NCI-H2227 treated with DMSO at 0.1 percent for 48 hours (cell line): ENCODE data around the gene ABL1.

Source experiments
- DNase-seq: peaks from one replicate; lab custom pipeline; 2025; lab: John Stamatoyannopoulos, UW

ABL1 gene

DNA sequence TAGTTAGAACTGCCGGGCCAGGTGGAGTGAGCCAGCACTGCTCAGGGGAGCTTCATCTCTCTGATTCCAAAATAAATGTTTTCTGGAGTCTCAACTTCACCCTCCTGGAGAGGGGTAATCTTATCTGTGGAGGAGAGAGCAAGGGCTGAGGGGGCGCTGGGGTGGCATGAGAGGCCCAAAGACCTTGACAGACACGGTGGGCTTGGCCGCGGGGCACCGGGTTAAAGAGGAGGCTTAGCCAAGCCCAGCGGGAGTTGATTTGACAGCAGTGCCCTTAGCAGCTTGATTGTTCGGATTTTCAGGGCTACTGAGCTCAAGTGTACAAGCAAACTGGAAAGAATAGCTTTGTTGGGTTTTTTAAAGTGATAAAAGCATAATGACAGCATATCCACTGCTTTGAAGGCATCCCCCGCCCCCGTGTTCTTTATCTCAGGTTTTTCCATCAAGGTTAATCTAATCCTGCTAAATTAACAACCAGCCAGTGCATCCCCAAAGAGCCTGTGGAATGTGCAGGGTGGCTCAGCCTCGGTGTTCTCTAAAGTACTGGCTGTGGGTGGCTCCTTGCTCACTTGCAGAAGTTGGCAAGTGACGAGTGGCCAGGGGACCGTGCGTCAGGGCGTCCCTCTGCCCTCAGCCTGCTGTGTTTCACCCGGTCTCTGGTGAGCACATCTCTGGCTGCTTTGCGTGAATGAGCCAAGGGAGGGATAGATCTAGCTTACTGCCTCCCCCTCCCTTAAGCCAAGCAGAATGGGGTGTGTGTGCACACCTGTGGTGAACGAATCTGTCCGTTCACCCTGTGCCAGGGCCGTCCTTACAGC, 56.0 kb downstream of the ABL1 start:
- peak; percentile 6 for DNase-seq

DNA sequence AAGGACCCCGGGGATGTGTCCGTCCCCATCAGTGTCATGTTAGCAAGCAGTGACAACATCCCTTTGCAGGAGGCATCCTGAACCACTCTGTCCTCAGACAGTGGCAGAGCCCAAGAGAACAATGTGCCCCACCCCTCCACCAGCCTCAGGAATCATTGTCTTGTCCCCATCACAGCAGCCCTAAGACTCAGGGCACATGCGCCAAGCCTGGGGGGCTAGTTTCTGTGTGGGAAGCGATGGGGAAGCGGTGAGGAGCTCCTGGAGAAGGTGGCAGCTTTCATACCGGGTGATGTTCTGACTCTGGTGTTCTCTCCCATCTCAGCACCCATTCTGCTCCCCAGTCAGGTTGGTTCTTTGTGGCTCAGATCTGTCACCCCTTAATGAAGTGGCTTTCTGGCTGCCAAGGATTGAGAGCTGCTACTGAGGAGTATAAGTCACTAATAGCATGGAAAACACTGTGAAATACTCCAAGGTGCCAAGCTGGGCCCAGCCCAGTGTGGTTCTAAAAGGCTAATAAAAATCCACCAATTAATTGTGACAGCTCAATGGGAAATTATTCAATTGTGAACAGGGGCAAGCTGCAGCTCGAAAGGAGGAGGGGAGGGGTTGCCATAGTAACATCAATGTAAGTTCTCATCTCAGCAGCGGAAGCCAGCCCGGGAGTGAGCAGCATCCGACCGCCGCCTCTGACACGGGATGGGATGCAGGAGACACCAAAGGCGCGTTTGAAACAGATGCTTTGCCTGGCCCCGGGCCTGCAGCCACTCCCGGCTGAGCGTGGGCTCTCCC, 56.8 kb downstream of the ABL1 start:
- DNase-seq: peak; percentile 3

DNA sequence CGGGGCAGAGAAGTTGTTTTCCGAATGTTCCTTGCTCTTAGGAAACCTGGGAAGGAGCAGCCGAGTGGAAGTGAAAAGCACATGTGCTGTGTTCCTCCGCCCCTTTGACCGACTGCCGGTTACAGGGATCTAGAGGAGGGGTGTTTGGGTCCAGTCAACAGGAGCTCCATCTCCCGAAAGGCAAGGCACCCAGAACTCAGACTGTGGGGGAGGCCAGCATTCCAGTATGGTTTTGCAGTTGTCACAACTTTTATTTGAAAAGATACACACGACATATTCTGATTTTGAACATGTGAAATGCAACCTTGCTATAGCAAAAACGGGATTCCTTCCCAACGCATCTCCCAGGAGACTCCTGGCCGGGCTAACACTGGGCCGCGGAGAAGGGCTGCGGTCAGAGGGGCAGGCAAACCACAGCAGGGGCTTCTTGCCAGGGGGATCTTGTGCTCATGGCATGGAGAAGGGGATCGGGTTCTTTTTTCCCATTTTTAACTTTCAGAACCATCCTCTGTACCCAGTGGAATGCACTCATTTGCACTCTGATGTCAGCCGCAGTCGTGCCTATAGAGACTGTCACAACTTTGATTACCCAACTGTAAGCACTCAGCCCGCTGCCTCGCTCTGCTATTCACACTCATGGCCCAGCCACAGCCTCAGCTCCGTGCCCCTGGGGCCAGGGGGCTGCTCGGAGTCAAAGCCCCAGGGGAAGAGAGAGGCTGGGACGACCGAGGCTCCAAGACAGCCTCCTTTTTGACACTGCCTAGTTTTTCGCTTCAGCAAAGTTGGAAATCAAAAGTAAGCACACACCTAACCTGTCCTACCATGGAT, 57.6 kb downstream of the ABL1 start:
- no peak for DNase-seq

DNA sequence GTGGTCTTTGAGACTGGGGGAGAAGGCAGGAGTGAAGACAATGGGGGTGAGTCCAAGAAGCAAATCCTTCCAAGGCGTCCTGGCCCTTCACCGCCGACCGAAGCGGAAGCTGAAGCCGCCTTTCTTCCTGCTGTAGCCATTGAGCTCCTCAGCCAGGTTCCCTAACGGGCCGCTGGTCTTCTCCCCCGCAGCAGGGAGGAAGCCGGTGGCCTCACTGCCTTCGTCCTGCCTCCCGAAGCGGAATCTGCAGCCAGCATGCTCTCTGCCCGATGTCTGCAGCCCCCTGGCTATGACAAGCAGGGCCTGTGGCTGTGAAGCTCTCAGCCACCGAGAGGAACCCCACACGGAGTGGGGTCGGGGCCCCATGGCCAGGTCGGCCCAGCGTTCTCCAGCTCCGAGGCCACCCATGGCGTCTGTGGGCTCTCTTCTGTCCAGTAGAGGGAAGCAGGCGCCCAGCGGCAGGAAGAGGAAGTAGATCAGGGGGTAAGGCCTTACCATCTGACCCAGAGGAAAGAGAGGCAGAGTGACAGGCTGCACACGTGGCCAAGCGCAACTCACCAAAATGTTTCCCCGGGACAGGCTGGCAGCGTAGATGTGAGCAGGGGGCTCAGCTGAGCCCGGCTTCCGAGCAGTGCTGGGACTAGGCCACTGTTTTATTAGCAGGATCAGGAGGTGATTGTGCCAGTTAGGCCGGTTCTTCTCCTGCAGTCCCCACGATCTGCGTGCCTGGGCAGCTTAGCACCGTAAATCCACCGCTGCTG, 58.5 kb downstream of the ABL1 start:
- DNase-seq: no peak

DNA sequence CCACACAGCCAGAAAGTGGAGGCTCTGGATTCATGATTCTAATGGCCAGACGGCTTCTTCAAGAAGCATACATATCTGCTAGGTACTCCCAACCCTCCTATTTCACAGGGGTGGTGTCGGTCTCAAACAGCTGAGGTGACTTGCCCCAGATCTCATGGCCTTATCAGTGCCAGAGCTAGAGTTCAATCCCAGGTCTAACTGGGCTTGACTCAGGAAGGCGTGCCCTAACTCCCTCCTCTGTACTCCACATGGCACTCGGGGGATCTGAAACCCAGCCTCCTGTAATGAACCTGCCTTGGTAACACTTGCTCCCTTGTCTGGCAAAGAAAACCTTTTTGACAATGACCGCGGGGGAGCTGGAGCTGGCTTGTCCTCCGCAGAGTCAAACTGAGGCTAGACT, 59.5 kb downstream of the ABL1 start:
- no peak for DNase-seq

DNA sequence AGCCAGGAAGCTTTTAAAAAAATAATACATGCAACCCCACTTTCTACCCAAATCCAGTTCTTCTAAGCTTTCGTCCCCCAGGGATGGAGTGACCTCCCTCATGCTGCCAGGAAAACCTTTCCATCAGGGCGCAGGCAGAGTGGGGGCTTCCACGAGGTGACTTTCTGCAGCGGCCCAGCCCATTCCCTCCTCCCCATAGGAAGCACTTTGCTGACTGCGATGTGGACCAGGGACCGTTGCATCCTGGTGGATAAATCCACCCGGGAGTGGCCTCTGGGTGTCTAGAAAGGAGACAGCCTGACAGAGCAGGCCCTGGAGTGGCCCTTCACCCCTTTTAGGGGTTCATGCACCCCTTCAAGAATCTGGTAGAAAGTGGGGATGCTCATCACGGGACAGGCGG, 60.0 kb downstream of the ABL1 start:
- no peak for DNase-seq

DNA sequence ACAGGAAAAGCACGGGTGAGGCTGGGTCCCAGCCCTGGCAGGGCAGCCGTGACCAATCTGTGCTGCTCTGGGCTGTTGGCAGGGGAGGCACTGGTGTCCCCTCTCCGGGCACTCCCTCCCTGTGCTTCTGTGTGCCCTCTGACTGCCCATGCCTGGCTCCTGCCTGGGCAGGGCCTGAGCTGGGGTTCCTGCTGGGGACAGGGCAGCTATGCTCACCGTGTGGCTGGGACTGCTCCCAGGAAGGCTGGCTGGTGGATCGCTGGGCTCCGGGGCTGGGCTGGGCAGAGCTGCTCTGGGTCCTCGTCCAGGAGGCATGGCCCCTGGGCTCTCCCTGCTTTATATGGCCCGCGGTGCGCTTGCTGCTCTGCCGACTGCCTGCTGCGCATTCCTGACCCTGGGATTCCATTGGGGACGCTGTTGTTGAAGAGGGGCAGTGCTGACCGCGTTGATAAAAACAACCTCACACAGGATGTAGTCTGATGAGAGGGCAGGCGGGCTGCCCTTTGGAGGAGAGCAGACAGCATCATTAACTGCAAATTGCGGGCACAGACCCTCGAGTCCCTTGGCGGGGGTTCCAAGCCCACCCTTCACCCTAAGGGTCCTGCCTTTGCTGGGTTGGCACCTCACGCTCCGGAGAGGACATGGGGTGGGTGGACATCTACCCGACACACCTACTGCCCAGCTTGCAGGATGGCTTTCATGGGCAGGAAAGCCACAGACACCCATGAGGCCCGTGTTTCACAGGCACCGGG, 60.6 kb downstream of the ABL1 start:
- no peak for DNase-seq

DNA sequence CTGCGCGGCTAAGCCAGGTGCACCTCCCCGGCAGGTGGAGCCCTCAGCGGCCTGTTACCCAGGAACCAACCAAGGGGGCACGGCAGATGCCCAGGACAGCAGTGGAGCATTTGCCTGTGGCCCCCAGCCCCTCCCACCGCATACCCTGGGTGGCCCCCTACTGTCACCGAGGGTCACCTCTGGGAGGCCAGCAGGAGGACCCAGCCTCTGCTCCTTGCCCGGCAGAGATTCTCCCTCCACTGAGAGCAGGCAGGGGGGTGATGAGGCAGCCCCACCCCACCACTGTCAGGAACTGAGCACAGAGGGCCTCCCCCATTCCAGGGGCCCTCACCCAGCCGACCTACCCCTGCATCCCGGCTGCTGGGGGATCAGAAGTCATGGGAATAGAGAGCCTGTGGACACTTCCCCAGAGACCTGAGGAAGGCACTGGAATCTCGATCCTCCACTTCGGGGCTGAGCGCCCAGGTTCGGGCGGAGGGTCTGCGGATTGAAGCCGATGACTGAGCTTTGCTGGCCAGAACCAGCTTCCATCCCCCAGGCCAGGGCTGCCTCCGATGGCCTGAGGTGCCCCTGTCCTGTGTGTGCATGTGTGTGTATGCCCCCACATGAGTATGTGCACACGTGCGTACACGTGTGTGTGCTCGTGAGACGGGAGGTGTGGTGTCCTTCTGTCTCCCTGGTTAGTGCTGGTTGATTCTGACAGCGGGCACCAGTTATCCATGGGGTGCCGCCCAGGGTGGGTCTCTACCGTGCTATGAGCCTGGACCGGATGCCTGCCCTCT, 61.4 kb downstream of the ABL1 start, which contains the start of gene QRFP:
Gene QRFP (minus strand): TSS at position 580 of the 782 bp plus-strand sequence. CDS start 2,974 bp downstream, outside the sequence.
- no peak for DNase-seq

DNA sequence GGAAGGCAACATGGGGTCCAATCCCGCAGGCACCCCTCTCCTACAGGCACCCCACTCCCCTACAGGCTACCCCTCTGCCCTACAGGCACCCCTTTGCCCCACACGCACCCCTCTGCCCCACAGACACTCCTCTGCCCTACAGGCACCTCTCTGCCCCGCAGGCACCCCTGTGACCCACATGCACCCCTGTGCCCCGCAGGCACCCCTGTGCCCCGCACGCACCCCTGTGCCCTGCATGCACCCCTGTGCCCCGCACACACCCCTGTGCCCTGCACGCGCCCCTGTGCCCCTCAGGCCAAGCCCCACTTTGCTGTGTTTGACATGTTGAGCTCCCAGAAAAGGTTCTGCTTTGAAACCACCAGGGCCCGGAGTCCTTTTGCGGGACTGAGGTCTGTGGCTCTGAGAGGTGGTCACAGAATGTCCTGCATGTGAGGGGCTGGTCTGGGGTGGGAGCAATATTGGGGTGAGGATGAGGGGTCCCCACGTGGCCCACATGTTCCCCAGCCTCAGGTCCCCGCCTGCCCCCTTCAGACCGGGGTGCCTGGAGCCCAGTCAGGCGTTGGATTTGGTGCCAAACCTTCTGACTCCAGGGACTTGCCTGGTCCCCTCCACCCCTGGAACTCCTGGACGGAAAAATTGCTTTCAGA, 62.2 kb downstream of the ABL1 start:
- no peak for DNase-seq

DNA sequence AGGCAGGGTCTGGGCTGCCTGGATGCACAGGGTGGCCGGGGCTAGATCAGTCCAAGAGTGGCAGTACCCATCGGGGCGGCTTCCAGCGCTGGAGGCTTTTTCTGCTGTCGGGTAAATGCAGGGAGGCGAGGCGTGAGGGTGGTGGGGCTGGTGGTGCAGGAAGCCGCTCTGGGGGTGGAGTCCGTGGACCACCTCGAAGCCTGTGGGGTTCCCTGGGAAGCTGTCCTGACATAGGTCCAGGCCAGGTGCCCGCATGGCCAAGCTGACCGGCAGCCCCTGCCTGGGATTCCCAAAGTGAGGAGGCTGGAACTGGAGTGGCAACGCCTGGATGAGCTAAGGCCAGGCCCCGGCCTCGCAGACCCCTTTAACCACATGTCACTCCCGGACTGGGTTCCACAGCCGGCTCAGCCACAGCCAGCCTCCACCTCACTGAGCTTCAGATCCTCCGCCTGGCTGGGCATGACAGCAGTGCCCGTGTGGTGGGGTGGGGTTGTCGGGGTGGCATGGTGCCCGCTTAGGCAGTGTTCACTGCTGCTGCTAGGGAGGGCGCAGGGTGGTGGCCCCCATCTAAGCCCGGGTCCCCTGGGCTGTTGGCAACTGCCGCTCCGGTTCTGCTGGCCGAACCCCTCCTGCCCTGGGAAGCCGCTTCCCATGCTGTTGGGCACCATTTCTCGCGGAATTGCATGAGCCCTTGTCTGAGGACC, 62.9 kb downstream of the ABL1 start:
- no peak for DNase-seq

DNA sequence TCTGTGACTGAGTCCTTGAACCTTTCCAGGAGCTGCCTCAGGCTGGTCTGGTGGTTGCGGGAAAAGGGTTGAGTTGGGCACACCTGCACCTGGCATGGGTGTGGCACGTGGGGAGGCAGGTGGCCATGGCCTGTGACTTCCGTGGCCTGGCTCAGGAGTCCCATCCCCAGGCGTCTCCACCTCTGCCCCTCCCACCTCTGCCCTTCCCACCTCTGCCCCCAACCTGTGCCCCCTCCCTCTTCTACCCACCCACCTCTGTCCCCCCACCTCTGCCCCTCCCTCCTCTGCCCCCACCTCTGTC, 63.4 kb downstream of the ABL1 start:
- DNase-seq: no peak

DNA sequence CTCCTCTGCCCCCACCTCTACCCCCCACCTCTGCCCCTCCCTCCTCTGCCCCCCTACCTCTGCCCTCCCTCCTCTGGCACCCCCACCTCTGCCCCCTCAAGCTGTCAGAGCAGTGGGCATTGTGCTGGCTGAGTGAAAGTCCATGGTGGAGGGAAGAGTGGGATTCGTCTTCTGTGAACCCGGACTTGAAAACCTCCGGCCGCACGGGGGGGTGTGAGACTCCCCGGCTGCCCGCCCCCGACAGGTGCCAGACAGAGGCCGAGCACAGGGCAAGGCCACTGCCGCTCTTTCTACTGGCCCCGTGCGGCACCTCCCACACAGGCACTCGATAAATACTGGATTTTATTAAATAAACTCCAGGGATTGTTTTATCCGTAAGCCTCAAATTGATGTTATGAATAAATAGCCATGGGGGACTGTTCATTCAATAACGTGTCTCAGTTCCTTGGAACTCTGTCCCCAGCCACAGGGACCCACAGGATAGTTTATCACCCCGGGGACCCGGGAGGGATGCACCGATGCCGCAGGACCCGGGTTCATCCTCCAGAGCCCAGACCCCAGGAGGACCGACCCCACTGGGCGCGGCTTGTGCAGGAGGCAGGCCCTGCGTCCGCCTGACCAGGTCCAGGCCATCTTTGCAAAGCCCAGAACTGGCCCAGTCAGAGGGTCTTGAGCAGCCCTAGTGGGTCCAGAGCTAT, 64.1 kb downstream of the ABL1 start:
- DNase-seq: no peak

DNA sequence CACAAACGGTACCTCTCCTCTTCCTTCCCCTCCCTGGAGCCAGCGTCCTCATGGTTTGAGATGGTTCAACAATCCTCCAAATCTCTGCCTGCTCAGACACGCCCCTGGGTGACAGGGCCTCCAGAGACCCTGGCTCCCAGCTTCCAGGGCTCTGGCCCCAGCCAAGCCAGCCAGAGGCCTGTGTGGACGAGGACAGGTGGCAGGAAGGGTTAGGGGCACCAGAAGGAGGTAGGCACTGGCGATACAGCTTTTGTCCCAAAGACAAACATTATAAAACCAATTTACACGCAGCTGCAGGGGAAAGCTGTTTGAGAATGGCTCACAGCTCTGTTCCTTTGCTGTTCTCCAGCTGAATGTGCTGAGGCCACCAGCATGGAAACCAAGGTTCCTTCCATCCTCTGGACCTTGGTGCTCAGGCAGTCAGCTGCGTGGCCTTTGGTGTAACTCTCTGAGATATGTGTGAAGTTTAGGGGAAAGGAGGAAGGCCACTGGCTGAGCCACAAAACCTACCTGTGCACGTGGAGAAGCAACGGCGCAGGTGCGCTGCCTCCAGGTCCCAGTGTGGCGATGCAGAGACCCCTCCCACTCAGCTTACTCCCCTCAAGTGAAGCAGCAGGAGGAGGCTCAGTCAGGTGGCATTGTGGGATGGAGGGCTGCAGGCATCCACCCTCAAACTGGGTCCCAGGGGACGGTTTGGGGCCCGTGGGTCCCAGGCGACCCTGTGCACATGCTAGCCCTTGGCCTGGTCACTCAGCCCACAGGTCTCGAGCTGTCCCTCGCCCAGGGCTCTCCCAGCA, 65.8 kb downstream of the ABL1 start:
- no peak for DNase-seq

DNA sequence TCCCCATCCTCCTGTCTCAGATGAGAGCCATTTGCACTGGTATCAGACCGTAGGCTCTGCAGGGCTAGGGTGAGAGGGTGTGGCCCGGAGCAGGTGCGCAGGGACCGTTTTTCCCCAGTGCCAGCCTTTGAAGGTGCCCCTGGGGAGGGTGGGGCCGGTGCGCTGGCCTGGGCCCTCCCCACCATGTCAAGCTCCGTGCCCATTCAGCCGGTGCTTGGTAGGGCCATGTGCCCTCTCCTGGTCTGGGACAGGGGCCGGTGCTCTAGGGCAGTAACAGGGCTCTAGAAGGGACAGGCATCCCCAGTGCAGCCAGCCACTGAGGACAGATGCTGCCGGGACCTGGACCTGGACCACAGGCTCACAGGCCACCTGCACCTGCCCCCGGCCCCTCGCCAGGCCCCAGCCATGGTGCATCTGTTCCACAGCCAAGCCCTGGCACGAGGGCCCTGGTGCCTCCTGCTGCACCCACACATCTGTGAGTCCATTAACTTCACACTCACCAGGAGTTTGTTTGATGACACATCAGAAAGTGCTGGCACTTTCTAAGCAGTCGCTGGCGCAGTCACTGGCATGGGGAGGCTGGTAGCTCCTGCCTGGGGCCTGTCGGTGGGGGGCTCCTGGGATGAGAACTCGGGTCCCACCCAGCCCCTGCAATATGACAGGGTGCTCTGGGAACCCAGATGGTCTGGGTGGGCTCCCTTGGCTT, 66.6 kb downstream of the ABL1 start:
- no peak for DNase-seq

DNA sequence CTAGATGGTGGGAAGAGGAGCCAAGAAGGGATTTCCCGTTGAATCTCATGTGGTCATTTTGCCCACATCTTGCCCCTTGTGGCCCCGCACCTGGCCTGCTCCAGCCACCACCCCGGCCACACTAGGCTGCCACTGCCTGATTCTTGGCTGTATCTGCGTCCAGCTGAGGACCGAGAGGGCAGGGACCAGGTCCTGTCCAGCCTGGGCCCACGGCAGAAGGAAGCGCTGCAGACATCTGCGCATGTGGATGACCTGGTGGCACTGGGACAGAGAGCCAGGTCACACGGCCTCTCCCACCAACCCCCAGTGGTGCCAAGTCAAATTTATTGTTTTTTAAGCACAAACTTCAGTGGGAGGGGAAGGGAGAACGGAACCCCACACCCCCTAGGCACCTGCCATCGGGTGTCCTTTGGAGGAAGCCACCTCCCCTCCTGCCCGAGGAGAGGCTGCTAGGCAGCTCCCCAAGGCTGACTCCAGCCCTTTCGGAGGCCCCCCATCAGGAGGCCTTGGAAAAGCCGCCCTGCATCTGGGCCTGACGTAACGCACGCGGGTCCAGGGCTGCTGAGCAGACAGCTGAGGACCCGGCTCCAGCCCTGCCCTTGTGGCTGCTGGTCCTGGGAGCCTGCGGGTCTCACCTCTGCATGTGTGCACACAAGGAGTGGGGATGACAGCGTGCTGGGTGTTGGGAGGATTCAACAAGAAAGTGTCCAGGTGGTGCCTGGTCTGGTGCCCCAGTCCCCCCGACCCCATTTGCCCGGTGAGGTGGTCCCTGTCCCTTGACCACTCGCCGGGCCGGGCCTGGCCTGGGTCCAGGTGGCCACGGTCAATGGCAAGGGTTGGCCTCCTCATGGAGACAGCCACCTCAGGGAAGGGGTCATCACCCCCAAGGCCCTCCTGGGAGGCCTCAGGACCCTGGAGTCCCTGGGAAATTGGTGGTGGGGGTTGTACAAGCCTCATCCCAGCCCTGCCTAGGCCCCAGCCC, 67.4 kb downstream of the ABL1 start:
- no peak for DNase-seq
